HepG2 (cell line): ENCODE results near the gene DDAH2. TPM values are rescaled to one million over a fixed set of nuclear protein-coding genes. Genes with fewer than 3 reads are reported as not detected.
A peak's percentile ranks its signal among the peaks of the same experiment; 100 is the strongest.

ENCODE experiments used
- ATAD3A ChIP-seq: sonication (generic); formaldehyde crosslinking; IDR thresholded peaks from 2 replicates; pipeline ENCODE4 v1.4.0; 2020; ENCODE audit warnings: missing genetic modification reagents
- BRCA1 ChIP-seq: sonication (generic); formaldehyde crosslinking; IDR thresholded peaks from 2 replicates; pipeline ENCODE4 v1.4.0; 2020; ENCODE audit warnings: missing genetic modification reagents
- FOXO1 ChIP-seq: sonication (generic); formaldehyde crosslinking; IDR thresholded peaks from 2 replicates; pipeline ENCODE4 v1.4.0; 2020; ENCODE audit warnings: missing genetic modification reagents
- HNRNPH1 ChIP-seq: fragments of 200-400 bp; formaldehyde crosslinking; optimal IDR thresholded peaks from 2 replicates; pipeline ENCODE3; 2017; ENCODE audit warnings: mild to moderate bottlenecking, low read depth, low read length
- PCBP2 ChIP-seq: fragments of 200-400 bp; formaldehyde crosslinking; optimal IDR thresholded peaks from 2 replicates; pipeline ENCODE3; 2018; ENCODE audit warnings: low read length, low read depth; ENCODE audit not compliant: poor library complexity, severe bottlenecking
- RORA ChIP-seq: sonication (generic); formaldehyde crosslinking; IDR thresholded peaks from 2 replicates; pipeline ENCODE4 v1.5.0; 2020; ENCODE audit warnings: mild to moderate bottlenecking, missing genetic modification reagents, moderate library complexity
- SMARCE1 ChIP-seq: fragments of 450-650 bp; IDR thresholded peaks from 2 replicates; pipeline ENCODE4 v1.6.1; 2017; ENCODE audit warnings: borderline replicate concordance
- TEAD3 ChIP-seq: optimal IDR thresholded peaks from 2 replicates; pipeline ENCODE3; 2016; ENCODE audit warnings: borderline replicate concordance
- TMF1 ChIP-seq: sonication (generic); formaldehyde crosslinking; IDR thresholded peaks from 2 replicates; pipeline ENCODE4 v1.8.1; 2022; ENCODE audit warnings: low read depth, missing genetic modification reagents
- ZFP90 ChIP-seq: sonication (generic); formaldehyde crosslinking; IDR thresholded peaks from 2 replicates; pipeline ENCODE4 v1.8.0; 2022; ENCODE audit warnings: missing genetic modification reagents, mild to moderate bottlenecking, inconsistent platforms, borderline replicate concordance
- ZNF329 ChIP-seq: sonication (generic); formaldehyde crosslinking; IDR thresholded peaks from 2 replicates; pipeline ENCODE4 v1.9.0; 2021; ENCODE audit warnings: low read depth, mild to moderate bottlenecking, missing genetic modification reagents
- ZNF350 ChIP-seq: sonication (generic); formaldehyde crosslinking; IDR thresholded peaks from 2 replicates; pipeline ENCODE4 v1.4.0; 2020; ENCODE audit warnings: mild to moderate bottlenecking, low read depth, missing genetic modification reagents, borderline replicate concordance
- ZNF550 ChIP-seq: sonication (generic); formaldehyde crosslinking; IDR thresholded peaks from 2 replicates; pipeline ENCODE4 v1.4.0; 2020; ENCODE audit warnings: mild to moderate bottlenecking, missing genetic modification reagents, borderline replicate concordance
- ZNF570 ChIP-seq: sonication (generic); formaldehyde crosslinking; IDR thresholded peaks from 2 replicates; pipeline ENCODE4 v1.4.0; 2020; ENCODE audit warnings: mild to moderate bottlenecking, missing genetic modification reagents, borderline replicate concordance
- ZNF792 ChIP-seq: IDR thresholded peaks from 2 replicates; pipeline ENCODE4 v1.6.1; 2016
- polyA plus RNA-seq, 8 experiments: library from polyadenylated mRNA; depleted of rRNA in 3 of 8; stranded (reverse) in 7 of 8; unstranded in 1 of 8; fragments of >200 nt; fragmentation: Illumina TruSeq in 4 of 8; extraction: Trizol in 4 of 8; gene quantifications; 2 replicates each; pipeline versions ENCODE4 v1.2.1 to v1.2.3, GENCODE V29; 2011 to 2016; ENCODE audit warnings: low read depth in 4 of 8, missing spikeins in 1 of 8, mixed read lengths in 1 of 8; ENCODE audit not compliant: insufficient read depth in 1 of 8
- total RNA-seq, 5 experiments: library from RNA; depleted of rRNA; stranded (reverse); fragments of >200 nt; fragmentation: Illumina TruSeq; extraction: Trizol; gene quantifications; 2 replicates each; pipeline ENCODE4 v1.2.3, GENCODE V29; 2016; ENCODE audit warnings: low read depth in 1 of 5
- TF ChIP-seq, protein P1 (sequence below): sonication (generic); formaldehyde crosslinking; IDR thresholded peaks from 2 replicates; pipeline ENCODE4 v1.5.1; 2020; ENCODE audit warnings: missing genetic modification reagents, mild to moderate bottlenecking, borderline replicate concordance
- TF ChIP-seq, protein P2 (sequence below): sonication (generic); formaldehyde crosslinking; IDR thresholded peaks from 2 replicates; pipeline ENCODE4 v1.4.0; 2020; ENCODE audit warnings: mild to moderate bottlenecking, missing genetic modification reagents
- TF ChIP-seq, protein P3 (sequence below): sonication (generic); formaldehyde crosslinking; IDR thresholded peaks from 2 replicates; pipeline ENCODE4 v1.4.0; 2020; ENCODE audit warnings: mild to moderate bottlenecking, missing genetic modification reagents
- TF ChIP-seq, protein P4 (sequence below): sonication (generic); formaldehyde crosslinking; IDR thresholded peaks from 2 replicates; pipeline ENCODE4 v1.5.0; 2020; ENCODE audit warnings: mild to moderate bottlenecking, missing genetic modification reagents, borderline replicate concordance

The DDAH2 gene
- total and polyA plus RNA-seq, 2 of the 13 experiments (the other 11 are each of a cell fraction or from before 2014, with no cell fraction given) = 16.4 to 21.1 TPM

DNA sequence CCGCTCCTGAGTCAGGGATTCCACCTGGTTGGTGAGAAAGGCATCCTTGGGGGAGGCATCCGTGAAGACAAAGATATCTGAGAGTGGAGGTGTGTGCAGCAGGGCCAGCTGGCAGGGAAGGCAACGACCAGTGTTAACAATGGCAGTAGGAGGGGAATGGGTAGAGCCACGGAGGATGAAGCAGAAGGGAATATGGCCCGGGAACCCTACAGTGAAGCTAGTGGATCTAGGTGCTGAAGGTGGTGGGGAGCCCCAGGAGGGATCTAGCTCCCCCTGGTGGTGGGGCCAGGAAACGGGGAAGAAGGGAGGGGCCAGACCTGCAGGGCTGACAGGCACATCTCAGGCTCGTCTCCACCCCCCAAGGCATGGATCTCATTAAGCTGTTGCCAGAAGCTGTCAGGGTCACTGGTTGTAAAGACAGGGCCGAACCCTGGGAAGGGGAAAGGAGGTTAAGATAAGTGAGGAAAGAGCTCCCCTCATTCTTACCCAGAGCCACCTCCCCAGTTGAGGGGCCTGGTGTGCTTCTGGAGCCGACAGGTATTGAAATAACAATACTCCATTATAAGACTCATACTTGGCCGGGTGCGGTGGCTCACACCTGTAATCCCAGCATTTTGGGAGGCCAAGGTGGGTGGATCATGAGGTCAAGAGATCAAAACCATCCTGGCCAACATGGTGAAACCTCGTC, 40.7 kb upstream of the DDAH2 start (continued):
- TF ChIP-seq ZFP90 (CRISPR knock-in tag) (no peak), TEAD3 (CRISPR knock-in tag) (peak; percentile 69), ZNF570 (CRISPR knock-in tag) (no peak), ATAD3A (no peak), SMARCE1 (no peak), ZNF550 (no peak), RORA (CRISPR knock-in tag) (no peak), ZNF329 (CRISPR knock-in tag) (no peak), TMF1 (CRISPR knock-in tag) (no peak), PCBP2 (no peak), FOXO1 (CRISPR knock-in tag) (0 out of 2 replicates have a peak, but pooled peaks have one; percentile 38), ZNF792 (0 out of 2 replicates have a peak, but pooled peaks have one; percentile 32), HNRNPH1 (no peak), BRCA1 (CRISPR knock-in tag) (no peak), ZNF350 (peak; percentile 52; the same call in 1 of the 2 replicates)
- TF ChIP-seq, protein P1, sequence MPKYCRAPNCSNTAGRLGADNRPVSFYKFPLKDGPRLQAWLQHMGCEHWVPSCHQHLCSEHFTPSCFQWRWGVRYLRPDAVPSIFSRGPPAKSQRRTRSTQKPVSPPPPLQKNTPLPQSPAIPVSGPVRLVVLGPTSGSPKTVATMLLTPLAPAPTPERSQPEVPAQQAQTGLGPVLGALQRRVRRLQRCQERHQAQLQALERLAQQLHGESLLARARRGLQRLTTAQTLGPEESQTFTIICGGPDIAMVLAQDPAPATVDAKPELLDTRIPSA (CRISPR knock-in tag) = no peak
- TF ChIP-seq, protein P2, sequence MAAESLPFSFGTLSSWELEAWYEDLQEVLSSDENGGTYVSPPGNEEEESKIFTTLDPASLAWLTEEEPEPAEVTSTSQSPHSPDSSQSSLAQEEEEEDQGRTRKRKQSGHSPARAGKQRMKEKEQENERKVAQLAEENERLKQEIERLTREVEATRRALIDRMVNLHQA (CRISPR knock-in tag) = no peak
- TF ChIP-seq, protein P3, sequence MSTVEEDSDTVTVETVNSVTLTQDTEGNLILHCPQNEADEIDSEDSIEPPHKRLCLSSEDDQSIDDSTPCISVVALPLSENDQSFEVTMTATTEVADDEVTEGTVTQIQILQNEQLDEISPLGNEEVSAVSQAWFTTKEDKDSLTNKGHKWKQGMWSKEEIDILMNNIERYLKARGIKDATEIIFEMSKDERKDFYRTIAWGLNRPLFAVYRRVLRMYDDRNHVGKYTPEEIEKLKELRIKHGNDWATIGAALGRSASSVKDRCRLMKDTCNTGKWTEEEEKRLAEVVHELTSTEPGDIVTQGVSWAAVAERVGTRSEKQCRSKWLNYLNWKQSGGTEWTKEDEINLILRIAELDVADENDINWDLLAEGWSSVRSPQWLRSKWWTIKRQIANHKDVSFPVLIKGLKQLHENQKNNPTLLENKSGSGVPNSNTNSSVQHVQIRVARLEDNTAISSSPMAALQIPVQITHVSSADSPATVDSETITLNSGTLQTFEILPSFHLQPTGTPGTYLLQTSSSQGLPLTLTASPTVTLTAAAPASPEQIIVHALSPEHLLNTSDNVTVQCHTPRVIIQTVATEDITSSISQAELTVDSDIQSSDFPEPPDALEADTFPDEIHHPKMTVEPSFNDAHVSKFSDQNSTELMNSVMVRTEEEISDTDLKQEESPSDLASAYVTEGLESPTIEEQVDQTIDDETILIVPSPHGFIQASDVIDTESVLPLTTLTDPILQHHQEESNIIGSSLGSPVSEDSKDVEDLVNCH (CRISPR knock-in tag) = no peak
- TF ChIP-seq, protein P4, sequence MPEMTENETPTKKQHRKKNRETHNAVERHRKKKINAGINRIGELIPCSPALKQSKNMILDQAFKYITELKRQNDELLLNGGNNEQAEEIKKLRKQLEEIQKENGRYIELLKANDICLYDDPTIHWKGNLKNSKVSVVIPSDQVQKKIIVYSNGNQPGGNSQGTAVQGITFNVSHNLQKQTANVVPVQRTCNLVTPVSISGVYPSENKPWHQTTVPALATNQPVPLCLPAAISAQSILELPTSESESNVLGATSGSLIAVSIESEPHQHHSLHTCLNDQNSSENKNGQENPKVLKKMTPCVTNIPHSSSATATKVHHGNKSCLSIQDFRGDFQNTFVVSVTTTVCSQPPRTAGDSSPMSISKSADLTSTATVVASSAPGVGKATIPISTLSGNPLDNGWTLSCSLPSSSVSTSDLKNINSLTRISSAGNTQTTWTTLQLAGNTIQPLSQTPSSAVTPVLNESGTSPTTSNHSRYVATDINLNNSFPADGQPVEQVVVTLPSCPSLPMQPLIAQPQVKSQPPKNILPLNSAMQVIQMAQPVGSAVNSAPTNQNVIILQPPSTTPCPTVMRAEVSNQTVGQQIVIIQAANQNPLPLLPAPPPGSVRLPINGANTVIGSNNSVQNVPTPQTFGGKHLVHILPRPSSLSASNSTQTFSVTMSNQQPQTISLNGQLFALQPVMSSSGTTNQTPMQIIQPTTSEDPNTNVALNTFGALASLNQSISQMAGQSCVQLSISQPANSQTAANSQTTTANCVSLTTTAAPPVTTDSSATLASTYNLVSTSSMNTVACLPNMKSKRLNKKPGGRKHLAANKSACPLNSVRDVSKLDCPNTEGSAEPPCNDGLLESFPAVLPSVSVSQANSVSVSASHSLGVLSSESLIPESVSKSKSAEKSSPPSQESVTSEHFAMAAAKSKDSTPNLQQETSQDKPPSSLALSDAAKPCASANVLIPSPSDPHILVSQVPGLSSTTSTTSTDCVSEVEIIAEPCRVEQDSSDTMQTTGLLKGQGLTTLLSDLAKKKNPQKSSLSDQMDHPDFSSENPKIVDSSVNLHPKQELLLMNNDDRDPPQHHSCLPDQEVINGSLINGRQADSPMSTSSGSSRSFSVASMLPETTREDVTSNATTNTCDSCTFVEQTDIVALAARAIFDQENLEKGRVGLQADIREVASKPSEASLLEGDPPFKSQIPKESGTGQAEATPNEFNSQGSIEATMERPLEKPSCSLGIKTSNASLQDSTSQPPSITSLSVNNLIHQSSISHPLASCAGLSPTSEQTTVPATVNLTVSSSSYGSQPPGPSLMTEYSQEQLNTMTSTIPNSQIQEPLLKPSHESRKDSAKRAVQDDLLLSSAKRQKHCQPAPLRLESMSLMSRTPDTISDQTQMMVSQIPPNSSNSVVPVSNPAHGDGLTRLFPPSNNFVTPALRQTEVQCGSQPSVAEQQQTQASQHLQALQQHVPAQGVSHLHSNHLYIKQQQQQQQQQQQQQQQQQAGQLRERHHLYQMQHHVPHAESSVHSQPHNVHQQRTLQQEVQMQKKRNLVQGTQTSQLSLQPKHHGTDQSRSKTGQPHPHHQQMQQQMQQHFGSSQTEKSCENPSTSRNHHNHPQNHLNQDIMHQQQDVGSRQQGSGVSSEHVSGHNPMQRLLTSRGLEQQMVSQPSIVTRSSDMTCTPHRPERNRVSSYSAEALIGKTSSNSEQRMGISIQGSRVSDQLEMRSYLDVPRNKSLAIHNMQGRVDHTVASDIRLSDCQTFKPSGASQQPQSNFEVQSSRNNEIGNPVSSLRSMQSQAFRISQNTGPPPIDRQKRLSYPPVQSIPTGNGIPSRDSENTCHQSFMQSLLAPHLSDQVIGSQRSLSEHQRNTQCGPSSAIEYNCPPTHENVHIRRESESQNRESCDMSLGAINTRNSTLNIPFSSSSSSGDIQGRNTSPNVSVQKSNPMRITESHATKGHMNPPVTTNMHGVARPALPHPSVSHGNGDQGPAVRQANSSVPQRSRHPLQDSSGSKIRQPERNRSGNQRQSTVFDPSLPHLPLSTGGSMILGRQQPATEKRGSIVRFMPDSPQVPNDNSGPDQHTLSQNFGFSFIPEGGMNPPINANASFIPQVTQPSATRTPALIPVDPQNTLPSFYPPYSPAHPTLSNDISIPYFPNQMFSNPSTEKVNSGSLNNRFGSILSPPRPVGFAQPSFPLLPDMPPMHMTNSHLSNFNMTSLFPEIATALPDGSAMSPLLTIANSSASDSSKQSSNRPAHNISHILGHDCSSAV (CRISPR knock-in tag) = no peak
